HepG2 (cell line): ENCODE measurements around the gene DENND5B. TPM values are rescaled to one million over a fixed set of nuclear protein-coding genes. Genes with fewer than 3 reads are reported as not detected.

Source experiments
- ATAC-seq: fragments of 200-7000 bp; cut with Tn5 transposase; 3 replicates; pipeline ENCODE4 v1.9.1; 2020; ENCODE audit warnings: mild to moderate bottlenecking, moderate library complexity
- BruUV-seq: library from RNA; stranded (reverse); fragments of 400-500 nt; replicated peaks from 2 replicates; lab custom pipeline; 2021; lab: Mats Ljungman, UMichigan
- CTCF ChIA-PET: fragments of 300-600 bp; formaldehyde crosslinking; extraction: SDS; loops from one replicate; lab custom pipeline; 2021; ENCODE audit warnings: low total read pairs, inconsistent platforms, low intra/inter-chr PET ratio; lab: Yijun Ruan, JAX
- POLR2A ChIA-PET: fragments of 350-600 bp; sonication (Branson Sonifier 250); formaldehyde crosslinking; loops from one replicate; lab custom pipeline; 2020; ENCODE audit warnings: antibody characterized with exemption, inconsistent platforms; lab: Yijun Ruan, JAX
- DNase-seq: peaks from one replicate; pipeline ENCODE4 v3.0.0-alpha.2; 2015; ENCODE audit warnings: low spot score
- FAIRE-seq: peaks from 3 replicates; lab custom pipeline; 2011; peaks lifted over from hg19 to GRCh38; lab: Jason Lieb, UNC
- H2AFZ ChIP-seq: one replicate; pipeline ENCODE4 v1.6.1; 2011; ENCODE audit warnings: low read length, inconsistent platforms
- H3K27ac ChIP-seq: fragments of 300-600 bp; 3 replicates; pipeline ENCODE4 v1.8.0; 2011; ENCODE audit warnings: mixed run types, mild to moderate bottlenecking, mixed read lengths, low read length, inconsistent platforms; ENCODE audit not compliant: insufficient read depth; ENCODE audit errors: extremely low read length
- H3K27me3 ChIP-seq, 2 experiments: fragments of 200-600 bp in 1 of 2; 2 replicates in 1 of 2; 3 replicates in 1 of 2; pipeline versions ENCODE4 v1.6.0 to v1.8.0; 2011; ENCODE audit warnings: low read length in 2 of 2, mild to moderate bottlenecking in 2 of 2, moderate library complexity in 2 of 2, inconsistent platforms in 1 of 2; ENCODE audit not compliant: insufficient read depth in 2 of 2, control insufficient read depth in 1 of 2
- H3K36me3 ChIP-seq, 2 experiments: fragments of 200-600 bp in 1 of 2; replicated peaks in 1 of 2; 2 replicates in 1 of 2; 3 replicates in 1 of 2; pipeline versions ENCODE4 v1.5.1 to v1.8.0; 2011; ENCODE audit warnings: low read length in 2 of 2, inconsistent platforms in 1 of 2; ENCODE audit not compliant: insufficient read depth in 2 of 2, control insufficient read depth in 1 of 2
- H3K4me1 ChIP-seq: 2 replicates; pipeline ENCODE4 v1.5.1; 2012; ENCODE audit warnings: low read length, inconsistent platforms; ENCODE audit not compliant: insufficient read depth
- H3K4me2 ChIP-seq: 2 replicates; pipeline ENCODE4 v1.6.0; 2011; ENCODE audit warnings: low read depth, low read length, inconsistent platforms
- H3K4me3 ChIP-seq, 3 experiments: fragments of 200-600 bp in 1 of 3; sonication (generic), shearing (Covaris generic) in 1 of 3; replicated peaks in 1 of 3; 2 replicates each; pipeline ENCODE4 v1.5.1; 2011 to 2016; ENCODE audit warnings: low read length in 3 of 3, inconsistent platforms in 2 of 3, low read depth in 2 of 3, mild to moderate bottlenecking in 2 of 3, control low read depth in 1 of 3, mixed read lengths in 1 of 3; ENCODE audit not compliant: insufficient read depth in 1 of 3
- H3K79me2 ChIP-seq: one replicate; pipeline ENCODE4 v1.6.1; 2011; ENCODE audit warnings: low read length, inconsistent platforms; ENCODE audit not compliant: insufficient read depth
- H3K9ac ChIP-seq: 2 replicates; pipeline ENCODE4 v1.6.0; 2011; ENCODE audit warnings: mild to moderate bottlenecking, low read depth, low read length, inconsistent platforms; ENCODE audit not compliant: insufficient read depth
- H3K9me3 ChIP-seq: 2 replicates; pipeline ENCODE4 v1.5.1; 2012; ENCODE audit warnings: mild to moderate bottlenecking, low read length
- H4K20me1 ChIP-seq: 2 replicates; pipeline ENCODE4 v1.6.0; 2011; ENCODE audit warnings: inconsistent platforms, mild to moderate bottlenecking, low read length, moderate library complexity; ENCODE audit not compliant: insufficient read depth
- HOXA7 ChIP-seq: sonication (generic); formaldehyde crosslinking; IDR thresholded peaks from 2 replicates; pipeline ENCODE4 v1.8.1; 2022; ENCODE audit warnings: mild to moderate bottlenecking, missing genetic modification reagents, moderate library complexity
- KMT2B ChIP-seq: IDR thresholded peaks from 2 replicates; pipeline ENCODE4 v1.6.1; 2016; ENCODE audit warnings: missing genetic modification reagents, missing compliant biosample characterization
- MNT ChIP-seq: fragments of 450-650 bp; IDR thresholded peaks from 2 replicates; pipeline ENCODE4 v1.6.1; 2016
- MYPOP ChIP-seq: sonication (generic); formaldehyde crosslinking; IDR thresholded peaks from 2 replicates; pipeline ENCODE4 v1.8.1; 2023; ENCODE audit warnings: mild to moderate bottlenecking, moderate library complexity, missing genetic modification reagents
- RBAK ChIP-seq: sonication (generic); formaldehyde crosslinking; IDR thresholded peaks from 2 replicates; pipeline ENCODE4 v1.5.1; 2020; ENCODE audit warnings: mild to moderate bottlenecking, missing genetic modification reagents
- SOX5 ChIP-seq: IDR thresholded peaks from 2 replicates; pipeline ENCODE4 v1.6.1; 2016; ENCODE audit warnings: borderline replicate concordance
- SRF ChIP-seq: IDR thresholded peaks from 2 replicates; pipeline ENCODE4 v1.6.1; 2011; ENCODE audit warnings: mild to moderate bottlenecking, low read depth, low read length, moderate library complexity
- TEAD3 ChIP-seq: optimal IDR thresholded peaks from 2 replicates; pipeline ENCODE3; 2016; ENCODE audit warnings: borderline replicate concordance
- TRIM22 ChIP-seq: fragments of 450-650 bp; IDR thresholded peaks from 2 replicates; pipeline ENCODE4 v1.6.1; 2017
- ZBTB43 ChIP-seq: sonication (generic); formaldehyde crosslinking; conservative IDR thresholded peaks from 2 replicates; pipeline ENCODE4 v1.4.0; 2020; ENCODE audit warnings: missing genetic modification reagents
- ZNF30 ChIP-seq: sonication (generic); formaldehyde crosslinking; IDR thresholded peaks from 2 replicates; pipeline ENCODE4 v1.5.0; 2020; ENCODE audit warnings: mild to moderate bottlenecking, missing genetic modification reagents
- ZZZ3 ChIP-seq: sonication (generic); formaldehyde crosslinking; IDR thresholded peaks from 2 replicates; pipeline ENCODE4 v1.4.0; 2020; ENCODE audit warnings: missing genetic modification reagents, mild to moderate bottlenecking, borderline replicate concordance
- WGBS: methylation state at CpG from one replicate; pipeline ENCODE4 v1.1.6; 2017; ENCODE audit warnings: low lambda C conversion rate; 5-methylcytosine and 5-hydroxymethylcytosine counted together
- in situ Hi-C: cut with HindIII; loops from 2 replicates; pipeline ENCODE4 v1.10.0; 2017; ENCODE audit warnings: low pct_unique_long_range_greater_than_20kb; ENCODE audit not compliant: extremely low pct_ligation_motif_present
- intact Hi-C: fragments of 100-400 bp; cut with micrococcal nuclease; formaldehyde crosslinking; loops from one replicate; pipeline ENCODE4 v1.10.0; 2022; ENCODE audit not compliant: unreplicated experiment
- polyA plus RNA-seq, 8 experiments: library from polyadenylated mRNA; depleted of rRNA in 3 of 8; stranded (reverse) in 7 of 8; unstranded in 1 of 8; fragments of >200 nt; fragmentation: Illumina TruSeq in 4 of 8; extraction: Trizol in 4 of 8; gene quantifications; 2 replicates each; pipeline versions ENCODE4 v1.2.1 to v1.2.3, GENCODE V29; 2011 to 2016; ENCODE audit warnings: low read depth in 4 of 8, missing spikeins in 1 of 8, mixed read lengths in 1 of 8; ENCODE audit not compliant: insufficient read depth in 1 of 8
- total RNA-seq, 5 experiments: library from RNA; depleted of rRNA; stranded (reverse); fragments of >200 nt; fragmentation: Illumina TruSeq; extraction: Trizol; gene quantifications; 2 replicates each; pipeline ENCODE4 v1.2.3, GENCODE V29; 2016; ENCODE audit warnings: low read depth in 1 of 5

DENND5B gene
- total and polyA plus RNA-seq, 2 of the 13 experiments (the other 11 are each of a cell fraction or from before 2014, with no cell fraction given): 14.7 to 18.7 TPM

GRCh38 chr12:31626270-31626995 lies 35.5 kb upstream of the DENND5B start:
- no peaks in the 10 kb centered on the region for H3K36me3 ChIP-seq
- BruUV-seq: no TSS peak
- peaks cover 13% of the 10 kb centered on the region for H3K4me1 ChIP-seq
- no peak overlapping the region for H2AFZ ChIP-seq
- TF ChIP-seq MNT (peak; percentile 84), RBAK (CRISPR knock-in tag) (no peak)
- ChIA-PET CTCF (no interaction called here), POLR2A (no interaction called here)
- H3K4me3 ChIP-seq: no peak overlapping the region
- no peak overlapping the region for H3K9ac ChIP-seq
- FAIRE-seq (no peak), DNase-seq (no peak), ATAC-seq (no peak)
- in situ Hi-C loops (no loop called here), intact Hi-C loops (no loop called here)
- no peaks in the 10 kb centered on the region for H4K20me1 ChIP-seq
- H3K9me3 ChIP-seq: no peaks in the 10 kb centered on the region
- WGBS: 50% methylated on average over 7 of the region's 7 CpGs
- H3K27ac ChIP-seq: no peak overlapping the region
- no peak overlapping the region for H3K4me2 ChIP-seq
- no peaks in the 10 kb centered on the region; a peak in 2 of 5 replicates for H3K27me3 ChIP-seq
- no peaks in the 10 kb centered on the region for H3K79me2 ChIP-seq

GRCh38 chr12:31622038-31622437 lies 31.1 kb upstream of the DENND5B start:
- in situ Hi-C loops: no loop called here
- TF ChIP-seq TRIM22 (no peak), ZBTB43 (CRISPR knock-in tag) (no peak), ZNF30 (no peak), HOXA7 (CRISPR knock-in tag) (no peak), SRF (no peak), SOX5 (CRISPR knock-in tag) (no peak), KMT2B (CRISPR knock-in tag) (no peak), TEAD3 (CRISPR knock-in tag) (no peak), MYPOP (no peak), ZZZ3 (CRISPR knock-in tag) (no peak)

More at GRCh38 chr12:31622038-31622437, 31.1 kb upstream of the DENND5B start:
- H3K27ac ChIP-seq: no peak overlapping the region
- H3K36me3 ChIP-seq: no peaks in the 10 kb centered on the region
- no peak overlapping the region for H3K9ac ChIP-seq
- 60% methylated on average over 4 of the region's 4 CpGs for WGBS
- H3K79me2 ChIP-seq: no peaks in the 10 kb centered on the region
- ChIA-PET CTCF (no interaction called here), POLR2A (no interaction called here)
- DNase-seq (no peak), ATAC-seq (no peak), FAIRE-seq (no peak)
- H4K20me1 ChIP-seq: no peaks in the 10 kb centered on the region
- H2AFZ ChIP-seq: no peak overlapping the region
- H3K9me3 ChIP-seq: no peaks in the 10 kb centered on the region
- no peaks in the 10 kb centered on the region; a peak in 1 of 5 replicates for H3K27me3 ChIP-seq
- H3K4me3 ChIP-seq: no peak overlapping the region
- peaks cover 25% of the 10 kb centered on the region for H3K4me1 ChIP-seq
- intact Hi-C loops: no loop called here
- no TSS peak for BruUV-seq
- H3K4me2 ChIP-seq: no peak overlapping the region
